ENCODE results near the gene KLF12. TPM values are rescaled to one million over a fixed set of nuclear protein-coding genes. Genes with fewer than 3 reads are reported as not detected.

KLF12 gene
- total RNA-seq, 1 experiment from 2014 or later = 7.8 TPM

- Histone ChIP-seq H3K4me1 (ENCODE audit: control insufficient read depth in 1 of 2, insufficient read depth in 2 of 2, low read length in 2 of 2) (no peaks in the 10 kb centered on the region), H4K20me1 (ENCODE audit: insufficient read depth) (no peaks in the 10 kb centered on the region), H3K27ac (ENCODE audit: low read depth, low read length) (no peak overlapping the region), H3K9me3 (ENCODE audit: control insufficient read depth in 1 of 2, insufficient read depth in 1 of 2, low read depth in 1 of 2, low read length in 2 of 2) (no peaks in the 10 kb centered on the region), H3K9ac (ENCODE audit: low read length) (no peak overlapping the region), H3K4me2 (ENCODE audit: low read length) (no peak overlapping the region), H3K9me2 (ENCODE audit: insufficient read depth) (no peaks in the 10 kb centered on the region), H3K36me3 (ENCODE audit: control insufficient read depth in 1 of 2, insufficient read depth in 2 of 2, low read length in 2 of 2) (no peaks in the 10 kb centered on the region), H3K79me2 (ENCODE audit: insufficient read depth, low read length) (no peaks in the 10 kb centered on the region), H2AFZ (ENCODE audit: low read depth, low read length, poor library complexity, severe bottlenecking) (no peak overlapping the region), H3K27me3 (ENCODE audit: insufficient read depth, low read length) (no peaks in the 10 kb centered on the region), H3K4me3 (replicated peaks in 1 of 2; ENCODE audit: low read depth in 1 of 2, low read length in 2 of 2) (no peak overlapping the region)
- TF ChIP-seq SRF (IDR thresholded peaks at IDR 0.05; ENCODE audit: low read depth) (no peak), MAX (IDR thresholded peaks at IDR 0.05) (no peak), ZNF274 (IDR thresholded peaks at IDR 0.05; ENCODE audit: low read depth, low read length) (no peak), CBX3 (IDR thresholded peaks at IDR 0.05; ENCODE audit: low read depth) (no peak), POLR2AphosphoS5 (IDR thresholded peaks at IDR 0.05; ENCODE audit: low read depth, low read length) (no peak), ZBTB33 (IDR thresholded peaks at IDR 0.05; ENCODE audit: extremely low read depth, insufficient replicate concordance, low read length) (no peak)
- ChIA-PET CTCF (no interaction called here), POLR2A (no interaction called here), RAD21 (ENCODE audit: low non-redundant PET in 1 of 2, low total read pairs in 2 of 2, uncharacterized antibody in 2 of 2, unreplicated experiment in 2 of 2) (no interaction called here)
- DNase-seq (ENCODE audit: low read depth, low spot score) (no peak), ATAC-seq (no peak)
- no TSS peak for BruUV-seq (replicated peaks)
- intact Hi-C loops (cut with micrococcal nuclease) = no loop called here
Measured at GRCh38 chr13:74153316-74153715, 19.1 kb upstream of the KLF12 start.

- no TSS peak for BruUV-seq (replicated peaks)
- ATAC-seq = no peak
- Histone ChIP-seq H2AFZ (ENCODE audit: low read depth, low read length, poor library complexity, severe bottlenecking) (no peak overlapping the region), H3K9me3 (ENCODE audit: control insufficient read depth in 1 of 2, insufficient read depth in 1 of 2, low read depth in 1 of 2, low read length in 2 of 2) (no peaks in the 10 kb centered on the region), H3K36me3 (ENCODE audit: control insufficient read depth in 1 of 2, insufficient read depth in 2 of 2, low read length in 2 of 2) (no peaks in the 10 kb centered on the region), H3K27ac (ENCODE audit: low read depth, low read length) (no peak overlapping the region), H3K4me3 (replicated peaks in 1 of 2; ENCODE audit: low read depth in 1 of 2, low read length in 2 of 2) (no peak overlapping the region), H3K4me1 (ENCODE audit: control insufficient read depth in 1 of 2, insufficient read depth in 2 of 2, low read length in 2 of 2) (no peaks in the 10 kb centered on the region), H3K9ac (ENCODE audit: low read length) (no peak overlapping the region), H3K4me2 (ENCODE audit: low read length) (no peak overlapping the region), H4K20me1 (ENCODE audit: insufficient read depth) (no peaks in the 10 kb centered on the region), H3K27me3 (ENCODE audit: insufficient read depth, low read length) (no peaks in the 10 kb centered on the region), H3K79me2 (ENCODE audit: insufficient read depth, low read length) (no peaks in the 10 kb centered on the region), H3K9me2 (ENCODE audit: insufficient read depth) (no peaks in the 10 kb centered on the region)
- ChIA-PET POLR2A (no interaction called here), RAD21 (ENCODE audit: low non-redundant PET in 1 of 2, low total read pairs in 2 of 2, uncharacterized antibody in 2 of 2, unreplicated experiment in 2 of 2) (no interaction called here), CTCF (no interaction called here)
- intact Hi-C loops (cut with micrococcal nuclease) = no loop called here
- DNase-seq (ENCODE audit: low read depth, low spot score) = no peak
- TF ChIP-seq ZBTB33 (IDR thresholded peaks at IDR 0.05; ENCODE audit: extremely low read depth, insufficient replicate concordance, low read length) (no peak), ATF3 (IDR thresholded peaks at IDR 0.05) (no peak), CBX3 (IDR thresholded peaks at IDR 0.05; ENCODE audit: low read depth) (no peak), JUND (IDR thresholded peaks at IDR 0.05) (no peak), CEBPB (IDR thresholded peaks at IDR 0.05; ENCODE audit: low read depth) (no peak), YY1 (IDR thresholded peaks at IDR 0.05; ENCODE audit: extremely low read depth, insufficient replicate concordance, low read depth, low read length) (no peak), EGR1 (IDR thresholded peaks at IDR 0.05; ENCODE audit: low read depth) (no peak), ZNF274 (IDR thresholded peaks at IDR 0.05; ENCODE audit: low read depth, low read length) (no peak), REST (IDR thresholded peaks at IDR 0.05; ENCODE audit: low read depth) (no peak)
Measured at GRCh38 chr13:74151859-74152258, 17.7 kb upstream of the KLF12 start.

Data from HCT116 (cell line).